Uterus (tissue), 4 donors: ENCODE measurements around the gene PSMA5. TPM values are rescaled to one million over a fixed set of nuclear protein-coding genes. Genes with fewer than 3 reads are reported as not detected.
"Not testable (repeated sequence)": the region's sequence is repeated elsewhere in the genome, so short reads cannot be mapped to it uniquely, and the experiment has no call there.

Experiments used
- DNase-seq, 2 donors: peaks; one replicate each; pipeline ENCODE4 v3.0.0-alpha.2; 2019 to 2020
- H3K27ac ChIP-seq, 2 donors: fragments of 200-600 bp; sonication (generic); 1 replicate in 1 of 2; 2 replicates in 1 of 2; pipeline ENCODE4 v1.5.1; 2016 to 2018
- H3K27me3 ChIP-seq, 2 donors: fragments of 200-600 bp; sonication (generic); one replicate each; pipeline ENCODE4 v1.5.1; 2018 to 2019; ENCODE audit warnings: control low read depth in 1 of 2
- H3K36me3 ChIP-seq, 2 donors: fragments of 200-600 bp; sonication (generic); one replicate each; pipeline ENCODE4 v1.5.1; 2019; ENCODE audit warnings: control low read depth in 1 of 2
- H3K4me1 ChIP-seq, 2 donors: fragments of 200-600 bp; sonication (generic); one replicate each; pipeline ENCODE4 v1.5.1; 2018 to 2019; ENCODE audit warnings: control low read depth in 1 of 2
- H3K4me3 ChIP-seq, 2 donors: fragments of 200-600 bp; sonication (generic); 1 replicate in 1 of 2; 2 replicates in 1 of 2; pipeline ENCODE4 v1.5.1; 2018 to 2019; ENCODE audit warnings: mild to moderate bottlenecking in 1 of 2
- H3K9me3 ChIP-seq, 2 donors: fragments of 200-600 bp; sonication (generic); one replicate each; pipeline ENCODE4 v1.5.1; 2019; ENCODE audit warnings: control low read depth in 1 of 2
- POLR2A ChIP-seq, 2 donors: fragments of 450-650 bp; IDR thresholded peaks; one replicate each; pipeline ENCODE4 v1.6.1; 2016; ENCODE audit warnings: antibody characterized with exemption in 2 of 2, mild to moderate bottlenecking in 1 of 2, moderate library complexity in 1 of 2
- intact Hi-C: fragments of 100-400 bp; cut with DNase I; formaldehyde crosslinking; loops from one replicate; pipeline ENCODE4 v1.15.1; 2023; ENCODE audit warnings: low total_unique reads
- total RNA-seq, 4 donors: library from RNA; depleted of rRNA in 3 of 4; stranded (reverse); fragments of >200 nt in 3 of 4; gene quantifications; one replicate each; pipeline versions ENCODE4 v1.1.0 to v1.2.4, GENCODE V29; 2014 to 2023
- TF ChIP-seq, protein P1 (sequence below), 4 experiments: fragments of 200-600 bp in 2 of 4; fragments of 450-650 bp in 2 of 4; sonication (generic) in 2 of 4; IDR thresholded peaks; one replicate each; pipeline ENCODE4 v1.5.1; 2016 to 2019; ENCODE audit warnings: antibody characterized with exemption in 4 of 4, mild to moderate bottlenecking in 2 of 4, moderate library complexity in 1 of 4
- donor health status: DM: yes; HTN: yes; CAD: no.

PSMA5 gene
- total RNA-seq, 4 donors from 2014 or later, result 12.6 to 65.8 (median 40.7) TPM

DNA sequence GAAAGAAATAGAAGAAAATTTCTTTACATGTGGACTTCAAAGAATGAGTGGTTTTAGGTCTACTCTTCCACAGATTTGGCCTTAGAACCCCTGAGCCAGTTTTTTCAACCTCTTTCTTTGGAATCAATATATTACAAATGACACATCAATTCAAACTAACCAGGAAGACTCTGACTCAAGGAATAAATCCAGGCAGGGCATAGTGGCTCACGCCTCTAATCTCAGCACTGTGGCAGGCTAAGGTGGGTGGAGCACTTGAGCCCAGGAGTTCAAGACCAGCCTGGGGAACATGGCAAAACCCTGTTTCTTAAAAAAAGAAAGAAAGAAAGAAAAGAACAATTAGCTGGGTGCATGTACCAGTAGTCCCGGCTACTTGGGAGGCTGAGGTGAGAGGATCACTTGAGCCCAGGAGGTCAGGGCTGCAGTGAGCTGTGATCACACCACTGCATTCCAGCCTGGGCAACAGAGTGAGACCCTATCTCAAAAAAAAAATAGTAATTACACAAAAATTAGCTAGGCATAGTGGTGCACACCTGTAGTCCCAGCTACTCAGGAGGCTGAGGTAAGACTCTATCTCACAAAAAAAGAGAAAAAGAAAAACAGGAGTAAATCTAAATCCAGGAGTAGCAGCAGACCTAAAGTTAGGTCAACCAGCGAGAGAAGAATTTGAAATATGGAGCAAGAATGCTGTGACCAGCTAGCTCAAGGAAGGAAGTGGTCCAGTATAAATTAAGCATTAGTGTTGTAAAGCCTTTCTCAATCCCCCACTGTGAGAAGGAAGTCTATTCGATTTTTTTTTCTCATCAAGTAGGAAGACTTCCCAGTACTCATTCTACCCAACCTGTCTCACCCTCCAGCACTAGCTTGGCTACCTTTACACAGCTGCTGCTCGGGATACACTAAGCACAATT lies 30.4 kb downstream of the PSMA5 start:
- no peak for DNase-seq
- Histone ChIP-seq H3K27ac (peak overlapping the region; percentile 81 to 95), H3K4me1 (peaks cover 5 to 8% of the 10 kb centered on the region in 2 donors), H3K9me3 (no peaks in the 10 kb centered on the region), H3K27me3 (no peaks in the 10 kb centered on the region), H3K4me3 (no peak overlapping the region), H3K36me3 (no peaks in the 10 kb centered on the region)
- intact Hi-C loops, result loop anchor here (2.0 kb wide), 1 partner anchor 113 kb away; the partner anchor contains the start of gene PSRC1
- no peak for TF ChIP-seq POLR2A (IDR thresholded peaks at IDR 0.05)

DNA sequence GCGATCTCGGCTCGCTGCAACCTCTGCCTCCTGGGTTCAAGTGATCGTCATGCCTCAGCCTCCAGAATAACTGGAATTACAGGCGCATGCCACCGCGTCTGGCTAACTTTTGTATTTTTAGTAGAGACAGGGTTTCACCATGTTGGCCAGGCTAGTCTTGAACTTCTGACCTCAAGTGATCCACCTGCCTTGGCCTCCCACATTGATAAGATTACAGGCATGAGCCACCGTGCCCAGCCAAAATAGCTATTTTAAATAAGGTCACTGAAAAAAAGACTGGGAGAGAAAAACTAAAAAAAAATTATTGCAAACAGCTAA lies 31.0 kb downstream of the PSMA5 start:
- H3K9me3 ChIP-seq, DNase-seq, H3K27me3 ChIP-seq, H3K4me3 ChIP-seq, H3K36me3 ChIP-seq, intact Hi-C loops: not testable (repeated sequence)
- H3K27ac ChIP-seq, result peak overlapping the region; percentile 81 to 95
- peaks cover 5 to 14% of the 10 kb centered on the region in 2 donors for H3K4me1 ChIP-seq

GRCh38 chr1:109394591-109395281 lies 31.5 kb downstream of the PSMA5 start:
- DNase-seq, result no peak
- no peak for TF ChIP-seq POLR2A (IDR thresholded peaks at IDR 0.05)
- TF ChIP-seq, protein P1, sequence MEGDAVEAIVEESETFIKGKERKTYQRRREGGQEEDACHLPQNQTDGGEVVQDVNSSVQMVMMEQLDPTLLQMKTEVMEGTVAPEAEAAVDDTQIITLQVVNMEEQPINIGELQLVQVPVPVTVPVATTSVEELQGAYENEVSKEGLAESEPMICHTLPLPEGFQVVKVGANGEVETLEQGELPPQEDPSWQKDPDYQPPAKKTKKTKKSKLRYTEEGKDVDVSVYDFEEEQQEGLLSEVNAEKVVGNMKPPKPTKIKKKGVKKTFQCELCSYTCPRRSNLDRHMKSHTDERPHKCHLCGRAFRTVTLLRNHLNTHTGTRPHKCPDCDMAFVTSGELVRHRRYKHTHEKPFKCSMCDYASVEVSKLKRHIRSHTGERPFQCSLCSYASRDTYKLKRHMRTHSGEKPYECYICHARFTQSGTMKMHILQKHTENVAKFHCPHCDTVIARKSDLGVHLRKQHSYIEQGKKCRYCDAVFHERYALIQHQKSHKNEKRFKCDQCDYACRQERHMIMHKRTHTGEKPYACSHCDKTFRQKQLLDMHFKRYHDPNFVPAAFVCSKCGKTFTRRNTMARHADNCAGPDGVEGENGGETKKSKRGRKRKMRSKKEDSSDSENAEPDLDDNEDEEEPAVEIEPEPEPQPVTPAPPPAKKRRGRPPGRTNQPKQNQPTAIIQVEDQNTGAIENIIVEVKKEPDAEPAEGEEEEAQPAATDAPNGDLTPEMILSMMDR (IDR thresholded peaks at IDR 0.05), result no peak
- H3K27ac ChIP-seq, result peak overlapping the region; percentile 81 to 95
- peaks cover 5 to 18% of the 10 kb centered on the region in 2 donors for H3K4me1 ChIP-seq
- H3K36me3 ChIP-seq, result no peaks in the 10 kb centered on the region
- H3K27me3 ChIP-seq, result no peaks in the 10 kb centered on the region
- H3K9me3 ChIP-seq, result no peaks in the 10 kb centered on the region
- intact Hi-C loops, result no loop called here
- H3K4me3 ChIP-seq, result no peak overlapping the region

DNA sequence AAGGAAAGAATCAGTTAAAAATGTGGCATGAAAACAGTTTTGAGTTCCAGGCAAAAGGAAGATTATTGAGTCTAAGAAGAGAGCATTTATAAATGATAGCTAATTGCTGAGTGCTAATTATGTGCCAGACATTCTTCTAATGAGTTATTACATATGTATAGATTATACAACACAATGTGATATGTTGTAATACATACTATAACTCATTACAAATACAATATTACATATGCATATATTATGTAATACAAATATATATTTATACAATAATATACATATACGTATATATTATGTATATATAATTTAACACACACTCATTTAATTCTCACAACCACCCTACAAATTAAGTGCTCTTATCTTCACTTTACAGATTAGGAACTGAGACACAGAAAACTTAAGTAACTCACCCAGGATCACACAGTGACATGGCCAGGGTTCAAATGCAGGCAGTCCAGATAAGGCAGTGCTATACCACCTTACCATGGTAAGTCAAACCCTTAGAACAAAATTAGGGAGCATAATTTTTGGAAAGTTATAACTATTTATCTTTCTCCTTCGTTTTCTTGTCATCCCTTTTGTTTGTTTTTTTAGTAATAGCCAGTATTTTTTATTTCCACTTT lies 32.5 kb downstream of the PSMA5 start:
- Histone ChIP-seq H3K27ac (peak overlapping the region; percentile 81 to 95), H3K36me3 (no peaks in the 10 kb centered on the region), H3K27me3 (no peaks in the 10 kb centered on the region), H3K4me1 (peaks cover 5 to 18% of the 10 kb centered on the region in 2 donors), H3K9me3 (no peaks in the 10 kb centered on the region), H3K4me3 (no peak overlapping the region)
- no peak for DNase-seq
- TF ChIP-seq, protein P1 (IDR thresholded peaks at IDR 0.05), result no peak
- TF ChIP-seq POLR2A (IDR thresholded peaks at IDR 0.05), result no peak
- intact Hi-C loops, result no loop called here

DNA sequence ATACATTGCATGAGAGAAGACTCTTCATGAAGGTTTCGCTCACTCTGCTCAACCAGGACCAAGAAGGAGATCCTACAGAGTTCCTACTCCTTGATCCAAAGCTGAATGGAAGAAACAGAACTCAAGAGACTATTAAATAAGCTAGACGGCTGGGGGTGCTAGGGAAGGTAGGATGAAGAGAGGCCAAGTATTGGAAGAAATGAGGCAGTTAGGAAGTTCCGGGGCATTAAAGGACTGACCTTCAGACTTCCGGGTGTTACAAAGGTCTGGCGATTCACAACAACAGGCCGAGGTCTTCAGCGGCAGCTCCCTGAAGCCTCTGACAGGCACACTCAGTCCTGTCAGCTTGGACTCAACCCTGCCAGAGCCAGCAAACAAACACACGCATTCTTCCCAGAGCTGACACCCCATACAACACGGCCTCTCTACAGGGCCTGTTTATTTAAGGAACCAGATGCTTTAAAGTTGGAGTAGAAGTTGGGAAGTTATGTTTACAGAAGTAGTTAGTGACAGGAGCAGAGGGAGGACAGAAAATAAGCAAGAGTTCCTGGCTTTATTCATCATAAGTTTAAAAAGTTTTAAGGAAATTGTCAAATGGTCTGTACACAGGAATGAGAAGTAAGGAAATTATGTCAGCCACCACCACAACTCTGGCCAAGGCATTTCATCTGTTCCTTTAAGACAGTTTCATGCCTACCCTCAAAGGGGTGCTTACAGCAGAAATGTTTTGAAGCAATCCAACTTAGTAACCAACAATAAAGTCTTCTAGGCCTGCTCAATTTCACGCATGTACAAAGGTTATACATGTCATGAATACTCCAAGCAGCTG lies 33.2 kb downstream of the PSMA5 start:
- H3K27me3 ChIP-seq, result no peaks in the 10 kb centered on the region
- H3K4me3 ChIP-seq, result peak overlapping the region; percentile 7 to 11

More for the DNA sequence above, 33.2 kb downstream of the PSMA5 start:
- peak; percentile 40 to 50 for DNase-seq
- no peak for TF ChIP-seq POLR2A (IDR thresholded peaks at IDR 0.05)
- TF ChIP-seq, protein P1 (IDR thresholded peaks at IDR 0.05), result no peak
- Histone ChIP-seq H3K36me3 (no peaks in the 10 kb centered on the region), H3K4me1 (peaks cover 0 to 18% of the 10 kb centered on the region in 2 donors), H3K27ac (peak overlapping the region; percentile 81 to 95), H3K9me3 (no peaks in the 10 kb centered on the region)
- intact Hi-C loops, result no loop called here
